ENCODE measurements around the gene PLEKHG5. TPM values are rescaled to one million over a fixed set of nuclear protein-coding genes. Genes with fewer than 3 reads are reported as not detected.

Gene PLEKHG5
- total and polyA plus RNA-seq, 10 of the 15 experiments (the other 5 are each of a cell fraction or from before 2014, with no cell fraction given): 0.04 to 1.1 (median 0.18) TPM; not detected in 1

GRCh38 chr1:6475381-6476133 lies 15.9 kb downstream of the PLEKHG5 start:
- DNase-seq (ENCODE audit: low read depth, low spot score) (no peak), FAIRE-seq (no peak), ATAC-seq (peak; percentile 97)
- Histone ChIP-seq H3K36me3 (ENCODE audit: control insufficient read depth in 2 of 2, insufficient read depth in 2 of 2, low read length in 1 of 2) (no peaks in the 10 kb centered on the region), H3K4me2 (ENCODE audit: control insufficient read depth, insufficient read depth) (no peak overlapping the region), H3K4me1 (ENCODE audit: control insufficient read depth, insufficient read depth, low read length) (no peaks in the 10 kb centered on the region), H3K4me3 (no peak overlapping the region), H3K9ac (ENCODE audit: control insufficient read depth, insufficient read depth, low read length) (no peak overlapping the region), H3K27ac (ENCODE audit: control insufficient read depth, insufficient read depth) (no peak overlapping the region), H3K79me2 (ENCODE audit: control insufficient read depth, insufficient read depth, low read length) (no peaks in the 10 kb centered on the region), H2AFZ (ENCODE audit: control insufficient read depth, low read depth, low read length) (no peak overlapping the region), H3K9me3 (replicated peaks; ENCODE audit: control insufficient read depth, insufficient read depth, low read length) (no peaks in the 10 kb centered on the region), H4K20me1 (ENCODE audit: control insufficient read depth, insufficient read depth) (no peaks in the 10 kb centered on the region), H3K27me3 (replicated peaks in 1 of 2; ENCODE audit: control insufficient read depth in 2 of 2, insufficient read depth in 2 of 2, low read length in 1 of 2) (no peaks in the 10 kb centered on the region)
- no TSS peak for BruUV-seq (replicated peaks)
- 6% methylated on average over 33 of the region's 33 CpGs for WGBS (ENCODE audit: insufficient coverage, insufficient replicate concordance, low lambda C conversion rate, missing lambda C conversion rate)
- CTCF ChIA-PET: interaction anchor here (0.8 to 2.0 kb wide), 6 partner anchors 9 to 171 kb away, joined by 3 to 5 read pairs (median 4); partner anchors contain the start of gene TNFRSF25
- POLR2A ChIA-PET: no interaction called here
- in situ Hi-C loops (cut with MboI): loop anchor here (25.0 kb wide), 1 partner anchor 737 kb away; no protein-coding TSS in a partner anchor
- SMC1A ChIA-PET (ENCODE audit: uncharacterized antibody, unreplicated experiment): no interaction called here
- RAD21 ChIA-PET (ENCODE audit: unreplicated experiment): no interaction called here
- intact Hi-C loops (cut with micrococcal nuclease; ENCODE audit: unreplicated experiment): no loop called here
- peak; percentile 48 for TF ChIP-seq RAD21 (IDR thresholded peaks at IDR 0.05; ENCODE audit: insufficient read depth, low read depth, low read length)
- TF ChIP-seq RBBP5 (conservative IDR thresholded peaks at IDR 0.05): no peak
- TF ChIP-seq IKZF2 (IDR thresholded peaks at IDR 0.05): no peak
- TF ChIP-seq ZBTB11 (CRISPR knock-in tag; IDR thresholded peaks at IDR 0.05): no peak
- no peak for TF ChIP-seq SUZ12 (IDR thresholded peaks at IDR 0.05; ENCODE audit: unreplicated experiment)
- TF ChIP-seq POLR2AphosphoS5 (IDR thresholded peaks at IDR 0.05; ENCODE audit: low read length): no peak
- TF ChIP-seq SMC3 (IDR thresholded peaks at IDR 0.05; ENCODE audit: borderline replicate concordance, low read length): peak; percentile 62
- TF ChIP-seq SIN3A (IDR thresholded peaks at IDR 0.05; ENCODE audit: low read depth, low read length): no peak
- TF ChIP-seq USF1 (IDR thresholded peaks at IDR 0.05; ENCODE audit: borderline replicate concordance, extremely low read length, insufficient read depth, low read depth, low read length): no peak
- TF ChIP-seq YY1 (IDR thresholded peaks at IDR 0.05; ENCODE audit: low read depth, low read length): 0 out of 2 replicates have a peak, but pooled peaks have one; percentile 31
- TF ChIP-seq MXI1 (IDR thresholded peaks at IDR 0.05; ENCODE audit: low read depth, low read length): no peak
- peak; percentile 72; the same call in 1 of the 2 replicates for TF ChIP-seq BACH1 (IDR thresholded peaks at IDR 0.05; ENCODE audit: borderline replicate concordance)
- TF ChIP-seq MLLT1 (IDR thresholded peaks at IDR 0.05): no peak
- no peak for TF ChIP-seq BHLHE40 (IDR thresholded peaks at IDR 0.05; ENCODE audit: borderline replicate concordance in 1 of 2, low read depth in 2 of 2, low read length in 1 of 2)
- TF ChIP-seq CBX3 (IDR thresholded peaks at IDR 0.05; ENCODE audit: borderline replicate concordance, low read depth): no peak
- no peak for TF ChIP-seq STAT3 (IDR thresholded peaks at IDR 0.05; ENCODE audit: low read depth, low read length)
- TF ChIP-seq USF2 (IDR thresholded peaks at IDR 0.05; ENCODE audit: borderline replicate concordance, low read depth, low read length): no peak

All from GM12878 (cell line).